ENCODE results near the gene TMEM139. TPM values are rescaled to one million over a fixed set of nuclear protein-coding genes. Genes with fewer than 3 reads are reported as not detected.

TMEM139 gene
- total and polyA plus RNA-seq, 10 of the 15 experiments (the other 5 are each of a cell fraction or from before 2014, with no cell fraction given), result 0.31 TPM; not detected in 9

- Histone ChIP-seq H3K9ac (ENCODE audit: control insufficient read depth, insufficient read depth, low read length) (no peak overlapping the region), H4K20me1 (ENCODE audit: control insufficient read depth, insufficient read depth) (no peaks in the 10 kb centered on the region), H3K9me3 (replicated peaks; ENCODE audit: control insufficient read depth, insufficient read depth, low read length) (no peaks in the 10 kb centered on the region), H3K36me3 (ENCODE audit: control insufficient read depth in 2 of 2, insufficient read depth in 2 of 2, low read length in 1 of 2) (no peaks in the 10 kb centered on the region), H3K27ac (ENCODE audit: control insufficient read depth, insufficient read depth) (no peak overlapping the region), H3K4me3 (no peak overlapping the region), H3K4me1 (ENCODE audit: control insufficient read depth, insufficient read depth, low read length) (peaks cover 10% of the 10 kb centered on the region; the same call in 1 of the 2 replicates), H3K27me3 (replicated peaks in 1 of 2; ENCODE audit: control insufficient read depth in 2 of 2, insufficient read depth in 2 of 2, low read length in 1 of 2) (no peaks in the 10 kb centered on the region), H3K4me2 (ENCODE audit: control insufficient read depth, insufficient read depth) (no peak overlapping the region), H3K79me2 (ENCODE audit: control insufficient read depth, insufficient read depth, low read length) (no peaks in the 10 kb centered on the region), H2AFZ (ENCODE audit: control insufficient read depth, low read depth, low read length) (no peak overlapping the region)
- in situ Hi-C loops (cut with MboI), result no loop called here
- ChIA-PET RAD21 (ENCODE audit: unreplicated experiment) (no interaction called here), CTCF (no interaction called here), POLR2A (interaction anchor here (0.6 kb wide), 1 partner anchor 54 kb away, joined by 4 read pairs; no protein-coding TSS in a partner anchor), SMC1A (ENCODE audit: uncharacterized antibody, unreplicated experiment) (no interaction called here)
- TF ChIP-seq TCF3 (IDR thresholded peaks at IDR 0.05; ENCODE audit: borderline replicate concordance, insufficient read depth, low read depth, low read length) (no peak), RFX5 (IDR thresholded peaks at IDR 0.05; ENCODE audit: low read depth, low read length) (no peak), SPI1 (IDR thresholded peaks at IDR 0.05; ENCODE audit: borderline replicate concordance, insufficient read depth, low read depth, low read length) (peak; percentile 13; the same call in 1 of the 2 replicates)
- 55% methylated on average over 12 of the region's 12 CpGs for WGBS (ENCODE audit: insufficient coverage, insufficient replicate concordance, low lambda C conversion rate, missing lambda C conversion rate)
- no TSS peak for BruUV-seq (replicated peaks)
- FAIRE-seq (no peak), ATAC-seq (no peak), DNase-seq (ENCODE audit: low read depth, low spot score) (no peak)
- intact Hi-C loops (cut with micrococcal nuclease; ENCODE audit: unreplicated experiment), result no loop called here
Observed at GRCh38 chr7:143323653-143324052, 38.9 kb downstream of the TMEM139 start.

- no peaks in the 10 kb centered on the region for H3K36me3 ChIP-seq (ENCODE audit: control insufficient read depth in 2 of 2, insufficient read depth in 2 of 2, low read length in 1 of 2)
- RAD21 ChIA-PET (ENCODE audit: unreplicated experiment), result no interaction called here
- H3K79me2 ChIP-seq (ENCODE audit: control insufficient read depth, insufficient read depth, low read length), result no peaks in the 10 kb centered on the region
- H3K4me2 ChIP-seq (ENCODE audit: control insufficient read depth, insufficient read depth), result peak overlapping the region; percentile 20; the same call in 1 of the 2 replicates
- H3K4me1 ChIP-seq (ENCODE audit: control insufficient read depth, insufficient read depth, low read length), result peaks cover 10% of the 10 kb centered on the region; the same call in 1 of the 2 replicates
- no peaks in the 10 kb centered on the region for H3K9me3 ChIP-seq (replicated peaks; ENCODE audit: control insufficient read depth, insufficient read depth, low read length)
- H4K20me1 ChIP-seq (ENCODE audit: control insufficient read depth, insufficient read depth), result no peaks in the 10 kb centered on the region
- BruUV-seq (replicated peaks), result no TSS peak
- SMC1A ChIA-PET (ENCODE audit: uncharacterized antibody, unreplicated experiment), result interaction anchor here (1.3 kb wide), 1 partner anchor 85 kb away, joined by 5 read pairs; no protein-coding TSS in a partner anchor
- no peak overlapping the region for H2AFZ ChIP-seq (ENCODE audit: control insufficient read depth, low read depth, low read length)
- TF ChIP-seq RUNX3 (IDR thresholded peaks at IDR 0.05; ENCODE audit: low read length) (peak; percentile 19; the same call in 1 of the 2 replicates), MYB (IDR thresholded peaks at IDR 0.05; ENCODE audit: borderline replicate concordance, low read depth, low read length) (no peak), PAX5 (IDR thresholded peaks at IDR 0.05; ENCODE audit: borderline replicate concordance, low read depth, low read length) (peak; percentile 42; the same call in 1 of the 2 replicates), ZNF207 (IDR thresholded peaks at IDR 0.05; ENCODE audit: borderline replicate concordance) (no peak), MLLT1 (IDR thresholded peaks at IDR 0.05) (no peak), TCF3 (IDR thresholded peaks at IDR 0.05; ENCODE audit: borderline replicate concordance, insufficient read depth, low read depth, low read length) (no peak), POU2F2 (IDR thresholded peaks at IDR 0.05; ENCODE audit: borderline replicate concordance, low read depth, low read length) (peak; percentile 93)
- CTCF ChIA-PET, result interaction anchor here (0.7 to 2.3 kb wide), 6 partner anchors 10 to 85 kb away, joined by 3 to 8 read pairs (median 5); partner anchors contain the start of gene GSTK1
- ATAC-seq, result peak; percentile 35; the same call in 1 of the 3 replicates
- POLR2A ChIA-PET, result no interaction called here
- FAIRE-seq, result peak; percentile 18
- no peak overlapping the region for H3K9ac ChIP-seq (ENCODE audit: control insufficient read depth, insufficient read depth, low read length)
- in situ Hi-C loops (cut with MboI), result no loop called here
- 3% methylated on average over 2 of the region's 2 CpGs for WGBS (ENCODE audit: insufficient coverage, insufficient replicate concordance, low lambda C conversion rate, missing lambda C conversion rate)
- intact Hi-C loops (cut with micrococcal nuclease; ENCODE audit: unreplicated experiment), result loop anchor here (5.0 kb wide), 1 partner anchor 42 kb away; no protein-coding TSS in a partner anchor
- no peaks in the 10 kb centered on the region for H3K27me3 ChIP-seq (replicated peaks in 1 of 2; ENCODE audit: control insufficient read depth in 2 of 2, insufficient read depth in 2 of 2, low read length in 1 of 2)
- H3K27ac ChIP-seq (ENCODE audit: control insufficient read depth, insufficient read depth), result no peak overlapping the region
- no peak overlapping the region for H3K4me3 ChIP-seq
- no peak for DNase-seq (ENCODE audit: low read depth, low spot score)
Observed at GRCh38 chr7:143325240-143325639, 40.5 kb downstream of the TMEM139 start.

Data from GM12878 (cell line).